ENCODE measurements around the gene UBQLN4.

GRCh38 chr1:156042828-156043227 lies 10.8 kb downstream of the UBQLN4 start:
- TF ChIP-seq CTCF (IDR thresholded peaks at IDR 0.05) (no peak), ZNF121 (CRISPR knock-in tag; IDR thresholded peaks at IDR 0.05) (no peak), FOXP4 (CRISPR knock-in tag; IDR thresholded peaks at IDR 0.05) (no peak), ZNF219 (CRISPR knock-in tag; IDR thresholded peaks at IDR 0.05; ENCODE audit: borderline replicate concordance) (no peak)

All from WTC11 (cell line).